GF-D8 (cell line): ENCODE data around the gene SMIM7.
"Not testable (repeated sequence)": the region's sequence is repeated elsewhere in the genome, so short reads cannot be mapped to it uniquely, and the experiment has no call there.

Experiments used
- DNase-seq: peaks from one replicate; lab custom pipeline; 2025; lab: John Stamatoyannopoulos, UW

Gene SMIM7

GRCh38 chr19:16659832-16660708 is at the start of gene SMIM7:
Gene SMIM7, minus strand, starts transcription at chr19:16660144. Its CDS starts 34 bp downstream, at chr19:16660110.
- peak; percentile 96 for DNase-seq

- no peak for DNase-seq
Observed at GRCh38 chr19:16703677-16704076, 43.7 kb upstream of the SMIM7 start.

- DNase-seq, result no peak
Observed at GRCh38 chr19:16702123-16702522, 42.2 kb upstream of the SMIM7 start.

- no peak for DNase-seq
Observed at GRCh38 chr19:16698914-16699313, 39.0 kb upstream of the SMIM7 start.

- no peak for DNase-seq
Observed at GRCh38 chr19:16688084-16688483, 28.1 kb upstream of the SMIM7 start.

- no peak for DNase-seq
Observed at GRCh38 chr19:16684216-16684615, 24.3 kb upstream of the SMIM7 start.

- no peak for DNase-seq
Observed at GRCh38 chr19:16682539-16682938, 22.6 kb upstream of the SMIM7 start.

- no peak for DNase-seq
Observed at GRCh38 chr19:16679811-16680210, 19.9 kb upstream of the SMIM7 start.

GRCh38 chr19:16678498-16678897 is 18.6 kb upstream of the SMIM7 start:
- no peak for DNase-seq

- no peak for DNase-seq
Observed at GRCh38 chr19:16677055-16677454, 17.1 kb upstream of the SMIM7 start.

GRCh38 chr19:16676101-16676798 is 16.3 kb upstream of the SMIM7 start:
- no peak for DNase-seq

- DNase-seq, result not testable (repeated sequence)
Observed at GRCh38 chr19:16673839-16674238, 13.9 kb upstream of the SMIM7 start.

- DNase-seq, result peak; percentile 26
Observed at GRCh38 chr19:16673231-16673630, 13.3 kb upstream of the SMIM7 start.

- DNase-seq, result no peak
Observed at GRCh38 chr19:16671652-16672274, 11.8 kb upstream of the SMIM7 start.

GRCh38 chr19:16670291-16670690 is 10.3 kb upstream of the SMIM7 start:
- DNase-seq, result no peak

GRCh38 chr19:16668702-16669101 is 8.8 kb upstream of the SMIM7 start:
- DNase-seq, result not testable (repeated sequence)

- DNase-seq, result no peak
Observed at GRCh38 chr19:16668176-16668575, 8.2 kb upstream of the SMIM7 start.

GRCh38 chr19:16661480-16662034 is 1.6 kb upstream of the SMIM7 start:
- DNase-seq, result no peak

- DNase-seq, result no peak
Observed at GRCh38 chr19:16660763-16661479, 977 bp upstream of the SMIM7 start, which contains the start of gene TMEM38A. Gene TMEM38A, plus strand, starts transcription at chr19:16661139. Its CDS starts 79 bp downstream, at chr19:16661218.

GRCh38 chr19:16659464-16659831 is 496 bp downstream of the SMIM7 start:
- DNase-seq, result no peak

- no peak for DNase-seq
Observed at GRCh38 chr19:16657384-16657783, 2.6 kb downstream of the SMIM7 start.

- no peak for DNase-seq
Observed at GRCh38 chr19:16655727-16656126, 4.2 kb downstream of the SMIM7 start.
